B cell (primary cell): ENCODE data around the gene TFE3. TPM values are rescaled to one million over a fixed set of nuclear protein-coding genes. Genes with fewer than 3 reads are reported as not detected.

Experiments used
- ATAC-seq: fragments of 200-7000 bp; cut with Tn5 transposase; one replicate; pipeline ENCODE4 v1.10.0; 2021; ENCODE audit warnings: low read depth, mild to moderate bottlenecking, moderate number of reproducible peaks, moderate library complexity
- CTCF ChIA-PET: fragments of 350-600 bp; sonication (Branson Sonifier 250); formaldehyde crosslinking; loops from one replicate; lab custom pipeline; 2021; ENCODE audit warnings: antibody characterized with exemption, inconsistent platforms; lab: Charles Lee
- POLR2A ChIA-PET: fragments of 350-600 bp; sonication (Branson Sonifier 250); formaldehyde crosslinking; loops from one replicate; lab custom pipeline; 2021; ENCODE audit warnings: antibody characterized with exemption; lab: Charles Lee
- DNase-seq: peaks from one replicate; pipeline ENCODE4 v3.0.0; 2013
- H2AFZ ChIP-seq: 2 replicates; pipeline ENCODE4 v1.6.1; 2012; ENCODE audit warnings: mild to moderate bottlenecking, low read depth, low read length; ENCODE audit not compliant: insufficient read depth, poor library complexity, severe bottlenecking
- H3K27ac ChIP-seq, 2 donors: 1 replicate in 1 of 2; 2 replicates in 1 of 2; pipeline ENCODE4 v1.5.1; 2012 to 2013; ENCODE audit warnings: low read length in 2 of 2, mild to moderate bottlenecking in 2 of 2, moderate library complexity in 1 of 2
- H3K27me3 ChIP-seq, 4 experiments: fragments of 200-600 bp in 1 of 4; sonication (generic) in 1 of 4; replicated peaks in 1 of 4; 1 replicate in 2 of 4; 2 replicates in 2 of 4; pipeline versions ENCODE4 v1.6.1 to v1.7.0; 2013 to 2016; ENCODE audit warnings: low read length in 3 of 4, mild to moderate bottlenecking in 2 of 4, mixed read lengths in 1 of 4, moderate library complexity in 1 of 4; ENCODE audit not compliant: insufficient read depth in 4 of 4, control insufficient read depth in 3 of 4; ENCODE audit errors: control extremely low read depth in 1 of 4
- H3K36me3 ChIP-seq, 2 experiments: replicated peaks in 1 of 2; 1 replicate in 1 of 2; 2 replicates in 1 of 2; pipeline versions ENCODE4 v1.6.1 to v1.7.1; 2013; ENCODE audit warnings: low read length in 1 of 2; ENCODE audit not compliant: insufficient read depth in 2 of 2, control insufficient read depth in 1 of 2; ENCODE audit errors: control extremely low read depth in 1 of 2, extremely low read depth in 1 of 2
- H3K4me1 ChIP-seq, 2 donors: fragments of 200-600 bp in 1 of 2; sonication (generic) in 1 of 2; 1 replicate in 1 of 2; 2 replicates in 1 of 2; pipeline versions ENCODE4 v1.5.1 to v1.6.1; 2013 to 2017; ENCODE audit warnings: low read length in 2 of 2; ENCODE audit not compliant: control insufficient read depth in 2 of 2, insufficient read depth in 2 of 2
- H3K4me2 ChIP-seq: replicated peaks from 2 replicates; pipeline ENCODE3; 2012; ENCODE audit warnings: mild to moderate bottlenecking, low read depth, low read length; ENCODE audit not compliant: poor library complexity, severe bottlenecking
- H3K4me3 ChIP-seq, 5 experiments: fragments of 200-600 bp in 1 of 5; sonication (generic) in 1 of 5; 1 replicate in 3 of 5; 2 replicates in 2 of 5; pipeline versions ENCODE4 v1.5.1 to v1.7.0; 2011 to 2016; ENCODE audit warnings: low read length in 4 of 5, mild to moderate bottlenecking in 4 of 5, low read depth in 2 of 5, control low read depth in 1 of 5, moderate library complexity in 1 of 5; ENCODE audit not compliant: insufficient read depth in 1 of 5; ENCODE audit errors: control extremely low read depth in 1 of 5, extremely low read depth in 1 of 5
- H3K79me2 ChIP-seq: fragments of 200-600 bp; sonication (generic); one replicate; pipeline ENCODE4 v1.6.0; 2016; ENCODE audit warnings: low read length; ENCODE audit not compliant: control insufficient read depth, insufficient read depth
- H3K9ac ChIP-seq: fragments of 200-600 bp; sonication (generic); 2 replicates; pipeline ENCODE4 v1.6.1; 2017; ENCODE audit warnings: mild to moderate bottlenecking, low read length, moderate library complexity
- H3K9me3 ChIP-seq, 3 donors: one replicate each; pipeline versions ENCODE4 v1.6.1 to v1.7.1; 2013; ENCODE audit warnings: low read length in 2 of 3; ENCODE audit not compliant: control insufficient read depth in 2 of 3, insufficient read depth in 1 of 3; ENCODE audit errors: control extremely low read depth in 1 of 3
- H4K20me1 ChIP-seq: 2 replicates; pipeline ENCODE4 v1.6.0; 2012; ENCODE audit warnings: mild to moderate bottlenecking, low read length; ENCODE audit not compliant: insufficient read depth, control insufficient read depth, poor library complexity, severe bottlenecking
- H3K27ac Mint-ChIP-seq: one replicate; pipeline ENCODE4 v1.8.0; 2021; ENCODE audit warnings: mixed read lengths
- H3K27me3 Mint-ChIP-seq: one replicate; pipeline ENCODE4 v1.8.0; 2021; ENCODE audit warnings: mixed read lengths
- H3K4me1 Mint-ChIP-seq: one replicate; pipeline ENCODE4 v1.8.0; 2021; ENCODE audit warnings: mixed read lengths
- H3K4me3 Mint-ChIP-seq: one replicate; pipeline ENCODE4 v1.8.0; 2021; ENCODE audit warnings: mixed read lengths
- H3K9me3 Mint-ChIP-seq: one replicate; pipeline ENCODE4 v1.8.0; 2022; ENCODE audit warnings: mixed read lengths; ENCODE audit not compliant: insufficient read depth
- CTCF ChIP-seq: fragments of 200-600 bp; IDR thresholded peaks from one replicate; pipeline ENCODE4 v1.8.0; 2022; ENCODE audit warnings: antibody characterized with exemption, mild to moderate bottlenecking
- EZH2 ChIP-seq: IDR thresholded peaks from 2 replicates; pipeline ENCODE4 v1.6.1; 2012; ENCODE audit warnings: borderline replicate concordance, low read depth, mild to moderate bottlenecking, moderate library complexity, low read length; ENCODE audit not compliant: insufficient read depth, poor library complexity, severe bottlenecking
- WGBS: methylation state at CpG from one replicate; pipeline ENCODE4 v1.1.5; 2013; ENCODE audit warnings: missing lambda C conversion rate; ENCODE audit not compliant: insufficient coverage; 5-methylcytosine and 5-hydroxymethylcytosine counted together
- intact Hi-C: fragments of 100-400 bp; cut with micrococcal nuclease; formaldehyde crosslinking; loops from one replicate; pipeline ENCODE4 v1.10.0; 2022
- polyA plus RNA-seq: library from polyadenylated mRNA; depleted of rRNA; stranded (reverse); fragments of >200 nt; gene quantifications from 2 replicates; pipeline ENCODE4 v1.2.3, GENCODE V29; 2012
- total RNA-seq, 2 donors: library from RNA; stranded (reverse); fragments of 120-200 nt in 1 of 2; gene quantifications; 1 replicate in 1 of 2; 2 replicates in 1 of 2; pipeline versions ENCODE4 v1.2.3 to v1.2.4, GENCODE V29; 2013 to 2022

Gene TFE3
- total and polyA plus RNA-seq, 2 donors (not counting 1 experiment from before 2014, with no cell fraction given): 21.0 to 38.9 TPM

GRCh38 chrX:49077941-49078340, 34.8 kb upstream of the TFE3 start:
- Mint-ChIP-seq H3K27ac (no peak overlapping the region), H3K4me3 (no peak overlapping the region), H3K27me3 (no peaks in the 10 kb centered on the region), H3K4me1 (peaks cover 26% of the 10 kb centered on the region), H3K9me3 (no peaks in the 10 kb centered on the region)
- H3K27ac ChIP-seq: no peak overlapping the region
- H3K27me3 ChIP-seq: no peaks in the 10 kb centered on the region
- H3K4me2 ChIP-seq: no peak overlapping the region
- H3K36me3 ChIP-seq: no peaks in the 10 kb centered on the region
- DNase-seq (no peak), ATAC-seq (no peak)
- WGBS: no CpG with 5 or more reads among the region's 5 CpGs
- intact Hi-C loops: loop anchor here (2.0 kb wide), 1 partner anchor 75 kb away; the partner anchor contains the start of gene GRIPAP1
- H2AFZ ChIP-seq: no peak overlapping the region
- H3K4me3 ChIP-seq: no peak overlapping the region
- CTCF ChIA-PET: no interaction called here
- peaks cover 6 to 21% of the 10 kb centered on the region in 2 donors for H3K4me1 ChIP-seq
- POLR2A ChIA-PET: no interaction called here
- no peaks in the 10 kb centered on the region for H4K20me1 ChIP-seq
- peaks cover 0 to 11% (median 0%) of the 10 kb centered on the region in 3 donors for H3K9me3 ChIP-seq
- no peak for TF ChIP-seq CTCF
- H3K9ac ChIP-seq: no peak overlapping the region
- no peaks in the 10 kb centered on the region for H3K79me2 ChIP-seq

GRCh38 chrX:49075347-49075746, 32.2 kb upstream of the TFE3 start:
- no peak overlapping the region for H3K27ac ChIP-seq
- ChIA-PET CTCF (no interaction called here), POLR2A (no interaction called here)
- H3K4me1 ChIP-seq: peaks cover 6 to 26% of the 10 kb centered on the region in 2 donors
- no peak overlapping the region for H3K4me3 Mint-ChIP-seq
- peaks cover 0 to 11% (median 0%) of the 10 kb centered on the region in 3 donors for H3K9me3 ChIP-seq
- no peaks in the 10 kb centered on the region for H3K9me3 Mint-ChIP-seq
- no peak overlapping the region for H2AFZ ChIP-seq
- no peaks in the 10 kb centered on the region for H3K36me3 ChIP-seq
- no peaks in the 10 kb centered on the region for H3K27me3 Mint-ChIP-seq
- TF ChIP-seq CTCF (no peak), EZH2 (no peak)
- no peak overlapping the region for H3K4me3 ChIP-seq
- no peaks in the 10 kb centered on the region for H3K27me3 ChIP-seq
- H3K4me1 Mint-ChIP-seq: peaks cover 31% of the 10 kb centered on the region
- no peak overlapping the region for H3K4me2 ChIP-seq
- no peak for ATAC-seq
- intact Hi-C loops: no loop called here
- H3K9ac ChIP-seq: no peak overlapping the region
- no peak for DNase-seq
- WGBS: 100% methylated on average over 8 of the region's 13 CpGs
- H4K20me1 ChIP-seq: no peaks in the 10 kb centered on the region
- H3K27ac Mint-ChIP-seq: no peak overlapping the region
- H3K79me2 ChIP-seq: no peaks in the 10 kb centered on the region
